HG02588 (cell line): ENCODE measurements around the gene CYP2A13.
"Not testable (repeated sequence)": the region's sequence is repeated elsewhere in the genome, so short reads cannot be mapped to it uniquely, and the experiment has no call there.

Experiments
- ATAC-seq: cut with Tn5 transposase; IDR thresholded peaks from one replicate; pipeline ENCODE4 v1.9.1; 2021; ENCODE audit warnings: mild to moderate bottlenecking, moderate library complexity; ENCODE audit not compliant: unreplicated experiment

The CYP2A13 gene

GRCh38 chr19:41116261-41116660 lies 28.0 kb downstream of the CYP2A13 start:
- no peak for ATAC-seq

GRCh38 chr19:41120929-41121911 lies 33.0 kb downstream of the CYP2A13 start:
- not testable (repeated sequence) for ATAC-seq

DNA sequence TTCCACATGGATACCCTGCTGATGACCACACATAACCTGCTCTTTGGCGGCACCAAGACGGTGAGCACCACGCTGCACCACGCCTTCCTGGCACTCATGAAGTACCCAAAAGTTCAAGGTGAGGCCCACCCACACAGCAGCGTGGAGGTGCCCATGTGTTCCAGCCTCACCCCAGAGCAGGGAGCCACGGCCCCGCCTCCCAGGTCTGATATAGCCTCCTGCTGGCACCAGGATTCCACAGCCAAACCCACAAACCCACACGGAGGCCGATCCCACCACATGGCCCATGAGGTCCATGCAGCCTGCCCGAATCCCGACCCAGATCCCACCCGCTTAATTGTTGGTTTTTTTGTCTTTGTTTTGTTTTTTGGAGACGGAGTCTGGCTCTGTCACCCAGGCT lies 34.6 kb downstream of the CYP2A13 start:
- not testable (repeated sequence) for ATAC-seq

- ATAC-seq: no peak
These were observed 35.6 kb downstream of the CYP2A13 start for GRCh38 chr19:41123716-41124294.

DNA sequence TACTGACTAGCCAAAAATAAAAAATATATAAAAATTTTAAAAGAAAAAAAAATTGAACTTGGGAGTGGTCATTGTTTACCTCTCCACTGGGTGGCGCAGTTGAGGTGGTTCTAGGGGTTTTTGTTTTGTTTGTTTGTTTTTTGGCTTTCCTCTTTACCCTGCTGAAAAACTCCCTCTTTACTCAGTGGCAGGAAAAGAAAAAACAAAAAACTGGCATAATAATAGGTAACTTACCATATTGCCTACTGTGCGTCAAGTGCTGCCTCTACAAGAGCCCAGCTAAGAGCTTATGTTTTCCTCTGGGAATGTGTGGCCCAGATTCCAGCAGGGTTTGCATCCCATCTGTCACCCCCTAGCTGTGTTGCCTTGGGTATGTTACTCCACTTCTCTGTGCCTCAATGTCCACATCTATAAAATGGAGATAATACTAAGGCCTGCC lies 38.5 kb downstream of the CYP2A13 start:
- ATAC-seq: not testable (repeated sequence)

DNA sequence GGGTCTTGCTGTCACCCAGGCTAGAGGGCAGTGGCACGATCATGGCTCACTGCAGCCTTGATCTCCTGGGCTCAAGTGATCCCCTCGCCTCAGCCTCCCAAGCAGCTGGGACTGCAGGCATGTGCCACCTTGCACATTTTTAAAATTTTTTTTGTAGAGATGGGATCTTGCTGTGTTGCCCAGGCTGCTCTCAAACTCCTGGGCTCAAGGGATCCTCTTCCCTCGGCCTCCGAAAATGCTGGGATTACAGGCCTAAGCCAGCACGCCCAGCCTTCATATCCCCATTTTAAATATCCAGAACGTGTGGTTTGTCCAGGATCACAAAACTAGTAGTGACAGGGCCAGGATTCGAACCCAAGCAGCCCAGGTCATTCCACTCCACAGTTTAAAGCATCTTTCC lies 39.1 kb downstream of the CYP2A13 start:
- ATAC-seq: not testable (repeated sequence)

GRCh38 chr19:41127801-41128300 lies 39.6 kb downstream of the CYP2A13 start:
- ATAC-seq: not testable (repeated sequence)

DNA sequence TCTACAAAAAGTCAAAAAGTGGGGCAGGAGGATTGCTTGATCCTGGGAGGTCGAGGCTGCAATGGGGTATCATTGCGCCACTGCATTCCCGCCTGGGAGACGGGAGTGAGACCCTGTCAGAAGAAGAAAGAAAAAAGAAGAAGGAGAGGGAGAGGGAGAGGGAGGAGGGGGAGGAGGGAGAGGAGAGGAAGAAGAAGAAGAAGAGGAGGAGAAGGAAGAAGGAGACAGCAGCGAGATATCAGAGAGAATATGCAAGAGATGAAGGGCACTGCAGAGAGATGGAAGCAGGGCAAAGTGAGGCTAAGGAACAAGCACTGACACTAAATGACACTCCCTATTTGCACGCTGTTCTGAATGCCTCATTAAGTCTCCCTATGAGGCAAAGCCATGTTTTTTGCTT lies 40.4 kb downstream of the CYP2A13 start:
- ATAC-seq: no peak

DNA sequence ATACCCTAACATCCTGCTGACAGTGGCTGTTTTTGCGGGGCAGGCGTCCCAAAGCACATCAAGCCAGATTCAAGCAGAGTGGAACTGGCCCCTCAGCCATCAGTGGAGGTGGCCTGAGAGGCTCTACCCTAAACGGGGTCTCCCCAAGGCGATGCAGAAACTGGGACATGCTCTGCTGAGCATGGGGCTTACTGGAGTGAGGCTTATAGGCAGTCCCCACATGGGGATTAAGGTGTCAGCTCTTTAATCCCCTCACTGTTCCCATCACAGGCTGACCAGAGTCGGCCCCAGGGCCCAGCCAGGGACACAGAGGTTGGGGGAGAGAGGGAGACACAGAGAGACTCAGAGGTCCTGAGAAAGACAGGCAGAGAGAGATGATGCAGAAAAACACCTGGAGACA lies 42.9 kb downstream of the CYP2A13 start:
- no peak for ATAC-seq

DNA sequence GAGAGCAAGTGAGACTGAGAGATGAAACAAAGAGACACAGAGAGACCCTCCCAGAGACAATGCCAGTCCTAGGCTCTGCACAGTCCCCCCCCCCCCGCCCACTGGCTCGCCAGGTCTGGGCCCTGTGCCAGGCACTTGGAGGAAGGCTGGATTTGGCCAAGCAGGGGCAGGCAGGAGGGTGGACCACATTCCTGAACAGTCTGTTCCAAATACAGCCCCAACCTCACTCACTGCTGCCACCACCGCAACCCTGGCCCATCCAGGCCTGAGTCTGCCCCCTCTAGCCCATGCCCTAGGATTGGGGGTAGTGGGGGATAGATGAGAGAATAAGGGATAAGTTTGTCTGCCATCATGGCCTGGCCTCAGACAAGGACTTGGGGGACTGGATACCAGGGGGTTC lies 45.0 kb downstream of the CYP2A13 start:
- ATAC-seq: no peak

DNA sequence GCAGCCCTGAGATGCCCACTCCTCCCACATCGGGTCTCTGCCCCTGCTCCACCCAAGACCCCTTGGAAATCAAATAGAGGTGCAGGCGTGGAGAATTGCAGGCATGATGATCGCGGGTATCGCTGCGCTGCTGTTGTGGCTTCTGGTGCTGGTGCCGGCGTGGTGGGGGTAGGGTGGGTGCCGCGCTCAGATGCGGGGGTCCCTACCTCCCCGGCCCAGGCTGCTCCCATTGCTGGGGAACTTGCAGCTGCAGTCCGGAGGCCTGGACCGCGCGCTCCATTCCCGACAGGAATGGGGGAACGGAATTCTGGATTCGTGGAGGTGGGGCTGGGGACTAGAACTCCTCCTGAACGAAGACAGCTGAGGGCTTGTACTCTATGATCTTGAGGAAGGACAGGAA lies 46.4 kb downstream of the CYP2A13 start:
- ATAC-seq: no peak

GRCh38 chr19:41135390-41136384 lies 47.4 kb downstream of the CYP2A13 start:
- ATAC-seq: not testable (repeated sequence)

DNA sequence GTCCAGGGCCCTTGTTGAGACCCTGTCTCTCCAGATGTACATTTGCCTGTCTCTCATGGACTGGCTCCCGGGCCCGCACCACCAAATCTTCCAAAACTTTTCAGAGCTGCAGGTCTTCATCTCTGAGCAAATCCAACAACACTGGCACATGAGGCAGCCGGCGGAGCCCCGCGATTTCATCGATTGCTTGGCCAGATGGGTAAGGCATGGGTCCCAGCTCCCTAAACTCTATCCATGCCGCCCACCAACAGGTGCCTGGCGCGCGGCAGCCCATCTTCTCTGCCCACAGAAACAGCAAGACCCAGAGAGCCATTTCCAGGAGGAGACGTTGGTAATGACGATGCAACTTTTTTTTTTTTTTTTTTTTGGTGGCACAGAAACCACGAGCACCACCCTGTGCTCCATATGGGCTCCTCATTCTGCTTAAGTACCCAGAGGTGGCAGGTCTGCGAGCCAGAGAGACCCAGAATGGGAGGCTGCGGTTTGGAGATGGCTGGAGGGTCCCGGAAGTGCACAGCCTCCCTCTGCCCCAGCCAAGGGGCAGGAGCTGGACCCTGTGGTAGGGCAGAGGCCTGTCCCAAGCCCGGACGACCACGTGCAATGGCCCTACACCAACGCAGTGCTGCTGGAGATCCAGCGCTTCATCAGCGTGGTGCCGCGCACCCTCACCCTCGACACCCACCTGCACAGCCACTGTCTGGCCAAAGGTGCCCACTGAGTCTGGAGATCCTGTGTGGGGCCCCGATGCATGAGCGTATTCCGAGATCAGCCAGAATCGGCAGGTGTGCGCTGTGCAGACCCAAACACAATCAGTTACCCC lies 48.6 kb downstream of the CYP2A13 start:
- ATAC-seq: no peak

- no peak for ATAC-seq
These were observed 56.2 kb downstream of the CYP2A13 start for GRCh38 chr19:41144403-41144802.
